Prostate gland (tissue), 2 donors: Measurements from ENCODE around the gene MKLN1. TPM values are rescaled to one million over a fixed set of nuclear protein-coding genes. Genes with fewer than 3 reads are reported as not detected.
A peak's percentile ranks its signal among the peaks of the same experiment; 100 is the strongest.

ENCODE experiments used
- DNase-seq: peaks from one replicate; pipeline ENCODE4 v3.0.0-alpha.2; 2019; ENCODE audit warnings: low spot score
- H3K27ac ChIP-seq, 2 donors: fragments of 200-600 bp; sonication (generic); 2 replicates each; pipeline ENCODE4 v1.5.1; 2017 to 2019
- H3K27me3 ChIP-seq: fragments of 200-600 bp; sonication (generic); replicated peaks from 2 replicates; pipeline ENCODE4 v1.5.1; 2019; ENCODE audit not compliant: insufficient read depth
- H3K36me3 ChIP-seq, 2 donors: fragments of 200-600 bp; sonication (generic); 1 replicate in 1 of 2; 2 replicates in 1 of 2; pipeline versions ENCODE4 v1.5.1 to v1.8.1; 2017 to 2019
- H3K4me1 ChIP-seq: fragments of 200-600 bp; sonication (generic); replicated peaks from 2 replicates; pipeline ENCODE4 v1.5.1; 2019
- H3K4me3 ChIP-seq, 2 donors: fragments of 200-600 bp; sonication (generic); 2 replicates each; pipeline ENCODE4 v1.5.1; 2017 to 2019
- H3K9me3 ChIP-seq: fragments of 200-600 bp; sonication (generic); 2 replicates; pipeline ENCODE4 v1.5.1; 2017
- POLR2A ChIP-seq: fragments of 450-650 bp; IDR thresholded peaks from one replicate; pipeline ENCODE4 v1.6.1; 2016; ENCODE audit warnings: antibody characterized with exemption, mild to moderate bottlenecking
- POLR2AphosphoS5 ChIP-seq: sonication (generic); formaldehyde crosslinking; IDR thresholded peaks from one replicate; pipeline ENCODE4 v1.6.1; 2017; ENCODE audit warnings: antibody characterized with exemption
- WGBS: methylation state at CpG from one replicate; pipeline ENCODE4 v1.1.5; 2018; 5-methylcytosine and 5-hydroxymethylcytosine counted together
- intact Hi-C: fragments of 100-400 bp; cut with DNase I; formaldehyde crosslinking; loops from one replicate; pipeline ENCODE4 v1.14.2; 2022
- total RNA-seq, 2 donors: library from RNA; depleted of rRNA; stranded (reverse); fragments of >200 nt; gene quantifications; one replicate each; pipeline ENCODE4 v1.1.0, GENCODE V29; 2016
- TF ChIP-seq, protein P1 (sequence below), 4 experiments: fragments of 200-600 bp in 2 of 4; fragments of 450-650 bp in 2 of 4; sonication (generic) in 2 of 4; IDR thresholded peaks; 1 replicate in 3 of 4; 2 replicates in 1 of 4; pipeline ENCODE4 v1.5.1; 2016 to 2019; ENCODE audit warnings: antibody characterized with exemption in 4 of 4, mild to moderate bottlenecking in 2 of 4, moderate library complexity in 2 of 4

The MKLN1 gene
- total RNA-seq, 2 donors from 2014 or later, result 53.1 to 58.1 TPM

DNA sequence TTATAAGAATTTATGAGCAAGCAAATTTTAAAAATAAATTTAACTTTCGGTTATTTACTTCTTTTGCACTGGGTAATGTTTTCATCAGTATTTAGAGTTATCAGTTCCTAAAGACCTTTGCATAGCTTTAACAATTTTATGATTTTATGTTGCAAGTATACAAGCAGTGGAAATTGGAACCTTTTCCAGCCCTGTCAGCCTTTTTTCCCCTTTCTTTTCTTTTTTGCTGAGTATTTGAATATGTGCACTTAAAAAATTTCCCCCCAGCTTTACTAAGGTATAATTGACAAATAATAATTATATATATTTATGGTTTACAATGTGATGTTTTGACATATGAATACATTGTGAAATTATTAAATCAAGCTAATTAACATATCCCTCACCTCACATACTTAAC, 62.6 kb downstream of the MKLN1 start:
- Histone ChIP-seq H3K4me1 (no peaks in the 10 kb centered on the region), H3K27ac (no peak overlapping the region), H3K4me3 (no peak overlapping the region), H3K9me3 (no peaks in the 10 kb centered on the region), H3K36me3 (no peaks in the 10 kb centered on the region), H3K27me3 (no peaks in the 10 kb centered on the region)
- TF ChIP-seq, protein P1, sequence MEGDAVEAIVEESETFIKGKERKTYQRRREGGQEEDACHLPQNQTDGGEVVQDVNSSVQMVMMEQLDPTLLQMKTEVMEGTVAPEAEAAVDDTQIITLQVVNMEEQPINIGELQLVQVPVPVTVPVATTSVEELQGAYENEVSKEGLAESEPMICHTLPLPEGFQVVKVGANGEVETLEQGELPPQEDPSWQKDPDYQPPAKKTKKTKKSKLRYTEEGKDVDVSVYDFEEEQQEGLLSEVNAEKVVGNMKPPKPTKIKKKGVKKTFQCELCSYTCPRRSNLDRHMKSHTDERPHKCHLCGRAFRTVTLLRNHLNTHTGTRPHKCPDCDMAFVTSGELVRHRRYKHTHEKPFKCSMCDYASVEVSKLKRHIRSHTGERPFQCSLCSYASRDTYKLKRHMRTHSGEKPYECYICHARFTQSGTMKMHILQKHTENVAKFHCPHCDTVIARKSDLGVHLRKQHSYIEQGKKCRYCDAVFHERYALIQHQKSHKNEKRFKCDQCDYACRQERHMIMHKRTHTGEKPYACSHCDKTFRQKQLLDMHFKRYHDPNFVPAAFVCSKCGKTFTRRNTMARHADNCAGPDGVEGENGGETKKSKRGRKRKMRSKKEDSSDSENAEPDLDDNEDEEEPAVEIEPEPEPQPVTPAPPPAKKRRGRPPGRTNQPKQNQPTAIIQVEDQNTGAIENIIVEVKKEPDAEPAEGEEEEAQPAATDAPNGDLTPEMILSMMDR (IDR thresholded peaks at IDR 0.05), result no peak
- TF ChIP-seq POLR2A (no peak), POLR2AphosphoS5 (no peak)
- no peak for DNase-seq
- 98% methylated on average over 1 of the region's 1 CpG for WGBS
- intact Hi-C loops, result no loop called here

DNA sequence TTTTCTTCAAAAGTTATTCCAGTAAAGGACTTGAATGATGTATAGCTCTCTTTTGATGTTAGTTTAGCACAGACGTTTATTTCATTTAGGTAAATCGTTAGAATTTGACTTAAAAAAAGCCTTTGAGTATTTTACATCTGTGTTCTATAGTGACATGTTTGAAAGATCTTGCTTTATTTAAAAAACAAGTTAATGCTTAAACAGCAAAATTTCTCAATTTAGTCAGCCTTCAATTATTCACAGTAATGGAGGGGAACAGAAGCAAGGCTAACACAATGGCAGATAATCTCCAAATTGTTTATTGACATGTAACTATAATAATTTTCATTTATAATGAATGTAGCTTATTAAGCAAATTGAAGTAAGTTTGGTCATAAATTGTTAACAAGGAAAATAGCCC, 63.5 kb downstream of the MKLN1 start:
- no peaks in the 10 kb centered on the region for H3K27me3 ChIP-seq
- H3K4me3 ChIP-seq, result no peak overlapping the region
- intact Hi-C loops, result no loop called here
- WGBS, result 89% methylated on average over 2 of the region's 2 CpGs
- TF ChIP-seq POLR2A (no peak), POLR2AphosphoS5 (no peak)
- TF ChIP-seq, protein P1 (IDR thresholded peaks at IDR 0.05), result no peak
- no peak overlapping the region for H3K27ac ChIP-seq
- H3K36me3 ChIP-seq, result no peaks in the 10 kb centered on the region
- no peaks in the 10 kb centered on the region for H3K9me3 ChIP-seq
- H3K4me1 ChIP-seq, result no peaks in the 10 kb centered on the region
- no peak for DNase-seq

DNA sequence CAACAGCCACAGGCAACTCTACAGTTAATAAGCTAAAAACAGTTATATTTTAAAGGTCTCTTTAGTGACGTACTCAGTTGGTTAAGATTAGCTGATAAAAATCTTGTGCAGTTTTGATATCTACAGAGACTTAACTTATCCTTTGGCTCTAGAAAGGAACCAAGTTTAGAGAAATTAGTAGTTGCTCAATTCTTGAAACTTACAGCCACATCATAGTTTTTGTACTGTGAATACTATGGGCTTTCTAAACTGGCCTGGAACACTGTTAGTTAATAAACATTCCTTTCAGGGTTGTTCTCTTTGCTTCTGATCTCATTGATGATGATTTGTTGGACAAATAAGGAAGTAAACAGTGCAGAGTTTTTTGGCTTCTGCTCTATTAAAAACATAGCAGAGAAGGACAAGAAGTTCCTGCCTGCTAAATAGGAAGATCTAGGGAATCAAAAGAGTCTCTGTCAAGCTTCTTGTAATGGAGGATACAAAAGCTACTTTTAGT, 73.1 kb downstream of the MKLN1 start:
- Histone ChIP-seq H3K4me3 (no peak overlapping the region), H3K9me3 (no peaks in the 10 kb centered on the region), H3K4me1 (peaks cover 3% of the 10 kb centered on the region), H3K27ac (peak overlapping the region; percentile 73 to 84), H3K36me3 (no peaks in the 10 kb centered on the region), H3K27me3 (no peaks in the 10 kb centered on the region)
- intact Hi-C loops, result no loop called here
- DNase-seq, result peak; percentile 43
- 4% methylated on average over 1 of the region's 1 CpG for WGBS
- peak; percentile 93 for TF ChIP-seq POLR2AphosphoS5
- TF ChIP-seq, protein P1 (IDR thresholded peaks at IDR 0.05), result no peak

DNA sequence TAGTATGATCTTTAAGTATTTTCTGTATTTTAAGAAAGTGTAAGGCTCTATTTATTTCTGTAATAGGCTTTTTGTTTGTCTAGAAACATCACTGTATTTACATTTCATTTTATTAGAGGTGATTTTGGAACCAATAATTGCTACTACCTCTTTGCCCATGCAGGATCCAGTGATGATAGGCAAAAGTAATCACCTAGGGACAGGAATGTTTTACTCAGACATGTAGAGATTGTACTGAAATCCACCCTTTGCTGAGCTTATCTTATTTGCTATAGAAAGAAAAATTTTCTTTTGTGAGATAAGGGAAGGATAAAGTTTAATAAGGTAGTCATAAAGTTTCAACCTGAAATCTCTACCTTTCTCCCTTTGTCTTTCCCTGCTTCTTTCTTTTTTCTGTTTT, 73.5 kb downstream of the MKLN1 start:
- peak; percentile 12 for DNase-seq
- TF ChIP-seq, protein P1 (IDR thresholded peaks at IDR 0.05), result peak in 1 of 4 experiments; percentile 21
- TF ChIP-seq POLR2AphosphoS5, result no peak
- Histone ChIP-seq H3K27ac (peak overlapping the region; percentile 73 to 84), H3K27me3 (no peaks in the 10 kb centered on the region), H3K4me3 (no peak overlapping the region), H3K36me3 (no peaks in the 10 kb centered on the region), H3K4me1 (peaks cover 3% of the 10 kb centered on the region), H3K9me3 (no peaks in the 10 kb centered on the region)
- intact Hi-C loops, result no loop called here

DNA sequence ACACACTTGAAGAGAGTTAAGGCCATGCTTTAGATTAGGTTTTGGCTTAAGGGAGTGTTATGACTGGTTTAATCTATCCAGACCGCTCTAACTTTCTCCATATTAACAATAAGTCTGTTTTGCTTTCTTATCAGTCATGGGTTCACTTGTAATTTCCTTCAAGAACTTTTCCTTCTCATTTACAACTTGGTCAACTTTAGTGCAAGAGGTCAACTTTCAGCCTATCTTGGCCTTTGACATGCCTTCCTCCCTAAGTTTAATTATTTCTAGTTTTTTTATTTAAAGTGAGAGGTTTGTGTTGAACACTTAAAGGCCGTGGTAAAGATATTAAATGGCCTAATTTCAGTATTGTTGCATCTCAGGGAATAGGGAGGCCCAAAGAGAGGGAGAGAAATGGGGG, 75.6 kb downstream of the MKLN1 start:
- Histone ChIP-seq H3K27me3 (no peaks in the 10 kb centered on the region), H3K9me3 (no peaks in the 10 kb centered on the region), H3K4me3 (no peak overlapping the region), H3K4me1 (peaks cover 3% of the 10 kb centered on the region), H3K27ac (peak overlapping the region; percentile 73 to 84), H3K36me3 (no peaks in the 10 kb centered on the region)
- TF ChIP-seq POLR2AphosphoS5, result no peak
- no peak for TF ChIP-seq POLR2A
- TF ChIP-seq, protein P1 (IDR thresholded peaks at IDR 0.05), result no peak
- WGBS, result 98% methylated on average over 2 of the region's 2 CpGs
- intact Hi-C loops, result no loop called here
- no peak for DNase-seq
